HG02759 (cell line): ENCODE results near the gene FAM222A.

Experiments used
- ATAC-seq: cut with Tn5 transposase; IDR thresholded peaks from one replicate; pipeline ENCODE4 v1.9.1; 2021; ENCODE audit warnings: mild to moderate bottlenecking, moderate library complexity; ENCODE audit not compliant: unreplicated experiment

The FAM222A gene

DNA sequence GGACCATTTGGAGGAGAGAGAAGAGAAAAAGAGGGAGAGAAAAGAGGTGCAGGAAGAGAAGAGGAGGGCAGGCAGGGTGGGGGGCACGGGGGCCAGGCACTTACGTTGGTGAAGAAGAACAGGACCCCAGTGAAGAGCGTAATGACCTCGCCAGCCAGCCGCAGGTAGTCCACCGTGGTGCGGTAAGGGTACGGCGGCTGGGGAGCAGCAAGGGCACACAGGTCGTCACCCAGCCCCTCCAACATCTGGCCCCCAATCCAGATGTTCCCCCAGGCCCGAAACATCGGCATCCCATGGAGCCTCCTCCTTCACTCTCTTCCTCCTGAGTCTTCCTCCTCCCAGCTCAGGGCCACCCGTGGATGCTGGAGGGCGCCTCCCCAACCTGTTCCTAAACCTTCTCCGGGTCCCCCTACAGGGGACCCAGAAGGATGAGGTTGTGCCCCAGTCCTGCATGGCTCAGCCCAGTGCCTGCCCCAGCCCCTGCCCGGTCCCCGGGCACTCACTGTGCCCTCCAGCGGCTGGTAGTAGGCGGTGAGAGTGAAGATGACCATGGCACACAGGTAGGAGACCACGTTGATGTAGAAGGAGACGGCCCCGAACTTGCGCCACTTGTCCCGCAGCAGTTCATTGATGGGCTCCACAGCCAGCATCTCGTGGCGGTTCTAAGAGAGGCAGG lies 80.3 kb downstream of the FAM222A start:
- ATAC-seq: no peak

DNA sequence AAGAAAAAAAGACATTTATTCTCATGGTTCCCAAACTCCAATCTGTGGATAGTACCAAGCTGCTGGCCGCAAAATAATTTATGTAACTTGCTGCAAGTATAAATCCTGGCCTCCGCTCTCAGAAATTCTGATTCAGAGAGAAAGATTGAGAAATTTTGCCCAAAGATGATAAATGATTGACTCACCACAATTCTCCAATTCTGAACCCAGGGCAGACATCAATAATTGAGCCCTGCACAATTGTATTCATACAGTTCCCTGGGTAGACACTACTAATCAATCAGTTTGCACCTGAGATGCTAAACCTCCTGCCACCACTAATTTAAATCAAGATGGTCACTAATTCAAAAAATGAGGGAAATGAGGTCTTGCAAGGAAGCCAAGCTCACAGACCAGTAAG lies 81.4 kb downstream of the FAM222A start:
- no peak for ATAC-seq

DNA sequence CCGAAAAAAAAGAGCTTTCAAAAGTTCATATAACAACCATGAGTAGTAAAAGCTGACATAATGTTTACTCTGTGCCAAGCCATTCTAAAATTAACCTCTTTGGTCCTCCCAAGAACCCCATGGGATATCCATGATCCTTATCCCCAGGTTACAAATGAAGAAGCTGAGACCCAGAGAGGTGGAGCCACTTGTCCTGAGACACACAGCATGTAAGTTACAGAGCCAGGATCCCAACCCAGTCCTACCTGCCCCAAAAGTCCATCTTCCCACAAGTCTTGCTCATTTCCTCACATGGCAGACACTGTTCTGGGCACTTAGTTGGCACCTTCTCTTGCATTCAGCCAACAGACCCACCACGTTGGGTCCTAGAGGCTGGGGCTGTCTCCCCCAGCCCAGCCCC lies 82.4 kb downstream of the FAM222A start:
- no peak for ATAC-seq

DNA sequence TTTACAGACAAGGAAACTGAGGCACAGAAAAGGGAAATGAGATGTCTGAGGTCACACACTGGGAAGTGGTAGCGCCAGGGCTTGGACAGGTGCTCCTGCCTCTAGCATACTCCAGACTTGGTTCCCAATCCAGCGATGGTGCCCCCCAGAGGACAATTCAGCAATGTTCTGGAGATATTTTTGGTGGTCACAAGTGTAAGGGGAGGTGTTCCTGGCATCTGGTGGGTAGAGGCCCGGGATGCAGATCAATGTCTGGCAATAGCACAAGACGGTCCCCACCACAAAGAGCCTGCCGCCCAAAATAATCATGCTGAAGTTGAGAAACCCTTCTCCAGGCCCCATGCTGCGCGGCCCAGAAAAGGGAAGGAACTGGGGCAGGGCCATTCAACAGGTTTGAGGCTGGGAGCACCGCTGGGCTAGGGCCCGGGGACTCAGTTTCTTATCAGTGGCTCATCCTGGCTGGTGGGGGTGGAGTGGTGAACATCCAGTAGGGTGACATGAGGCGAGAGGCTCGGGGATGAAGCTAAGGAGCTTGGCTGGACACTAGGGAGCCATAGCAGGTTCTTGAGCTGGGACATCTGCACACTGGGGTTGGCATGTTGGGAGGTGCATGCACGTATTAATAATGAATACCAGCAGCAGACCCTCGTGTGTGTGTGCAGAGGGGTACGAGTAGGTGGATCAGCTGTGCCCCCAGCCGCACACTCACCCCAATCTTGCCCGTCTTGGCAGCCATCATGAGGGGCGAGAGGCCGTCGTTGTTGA lies 84.5 kb downstream of the FAM222A start:
- no peak for ATAC-seq

DNA sequence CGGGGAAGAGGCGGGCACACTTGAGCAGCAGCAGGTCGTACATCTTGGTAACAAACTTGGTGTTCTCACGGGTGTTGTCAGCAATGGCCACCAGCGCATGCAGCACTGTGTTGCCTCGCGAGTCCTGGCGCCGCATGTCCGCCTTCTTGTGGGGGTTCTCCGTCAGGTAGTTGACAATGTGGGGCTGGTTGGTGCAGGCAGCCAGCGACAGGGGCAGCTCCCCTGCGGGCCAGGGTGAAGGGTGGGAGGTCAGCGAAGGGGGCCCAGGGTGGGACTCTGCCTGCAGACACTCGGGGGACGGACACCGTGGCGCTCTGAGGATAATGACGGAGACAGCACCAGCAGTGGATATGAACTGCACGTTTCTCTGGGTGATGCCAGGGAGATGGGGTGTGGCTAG lies 85.1 kb downstream of the FAM222A start:
- no peak for ATAC-seq

DNA sequence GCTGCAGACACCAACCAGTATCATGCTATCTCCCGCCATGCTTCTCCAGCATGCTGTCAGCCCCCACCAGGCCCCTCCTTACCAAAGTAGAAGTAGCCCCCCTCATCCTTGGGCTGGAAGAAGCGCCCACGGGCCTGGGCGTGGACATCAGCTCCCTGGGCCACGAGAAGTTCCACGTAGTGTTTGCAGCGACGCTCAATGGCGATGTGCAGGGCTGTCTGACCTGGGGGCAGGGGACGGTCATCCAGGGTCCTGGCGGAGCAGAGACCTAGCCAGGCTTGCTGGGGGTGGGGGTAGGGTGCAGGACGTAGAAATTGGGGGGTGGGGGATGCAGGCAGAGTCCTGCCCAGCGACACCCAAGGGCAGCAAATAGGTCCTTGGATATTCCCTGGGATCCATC lies 86.9 kb downstream of the FAM222A start:
- no peak for ATAC-seq

DNA sequence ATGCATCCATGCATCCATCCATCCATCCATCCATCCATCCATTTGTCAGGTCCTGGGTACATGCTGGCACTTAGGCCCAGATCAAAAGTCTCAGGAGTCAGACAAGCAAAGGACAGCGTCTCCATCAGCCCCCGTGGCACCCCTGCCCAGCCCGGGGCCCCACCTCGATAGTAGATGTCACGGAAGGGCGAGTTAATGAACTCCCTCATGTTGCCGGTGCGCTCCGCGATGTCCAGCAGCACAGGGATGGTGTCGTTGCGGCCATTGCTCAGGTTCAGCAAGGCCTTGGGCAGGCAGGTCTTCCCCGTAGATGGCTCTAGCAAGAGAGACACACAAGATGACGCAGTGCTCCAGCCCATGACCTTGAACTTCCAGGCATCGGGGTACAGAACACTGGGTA lies 89.2 kb downstream of the FAM222A start:
- ATAC-seq: no peak

DNA sequence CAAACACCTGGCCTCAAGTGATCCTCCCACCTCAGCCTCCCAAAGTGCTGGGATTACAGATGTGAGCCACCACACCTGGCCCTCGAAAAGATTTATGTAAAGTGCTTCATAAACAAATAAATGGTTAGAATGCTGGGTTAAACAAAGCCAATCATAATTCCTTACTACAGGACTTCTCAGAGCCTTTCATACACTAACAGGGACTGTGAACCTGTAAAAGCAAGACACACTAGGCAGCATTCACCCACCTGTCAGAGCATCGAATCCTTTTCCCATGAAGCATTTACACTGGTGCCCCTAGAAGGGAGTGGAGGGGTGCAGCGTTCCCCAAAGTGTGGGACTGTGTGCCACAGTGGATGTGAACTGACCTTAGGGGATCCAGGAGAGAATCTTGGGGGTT lies 90.1 kb downstream of the FAM222A start:
- no peak for ATAC-seq

DNA sequence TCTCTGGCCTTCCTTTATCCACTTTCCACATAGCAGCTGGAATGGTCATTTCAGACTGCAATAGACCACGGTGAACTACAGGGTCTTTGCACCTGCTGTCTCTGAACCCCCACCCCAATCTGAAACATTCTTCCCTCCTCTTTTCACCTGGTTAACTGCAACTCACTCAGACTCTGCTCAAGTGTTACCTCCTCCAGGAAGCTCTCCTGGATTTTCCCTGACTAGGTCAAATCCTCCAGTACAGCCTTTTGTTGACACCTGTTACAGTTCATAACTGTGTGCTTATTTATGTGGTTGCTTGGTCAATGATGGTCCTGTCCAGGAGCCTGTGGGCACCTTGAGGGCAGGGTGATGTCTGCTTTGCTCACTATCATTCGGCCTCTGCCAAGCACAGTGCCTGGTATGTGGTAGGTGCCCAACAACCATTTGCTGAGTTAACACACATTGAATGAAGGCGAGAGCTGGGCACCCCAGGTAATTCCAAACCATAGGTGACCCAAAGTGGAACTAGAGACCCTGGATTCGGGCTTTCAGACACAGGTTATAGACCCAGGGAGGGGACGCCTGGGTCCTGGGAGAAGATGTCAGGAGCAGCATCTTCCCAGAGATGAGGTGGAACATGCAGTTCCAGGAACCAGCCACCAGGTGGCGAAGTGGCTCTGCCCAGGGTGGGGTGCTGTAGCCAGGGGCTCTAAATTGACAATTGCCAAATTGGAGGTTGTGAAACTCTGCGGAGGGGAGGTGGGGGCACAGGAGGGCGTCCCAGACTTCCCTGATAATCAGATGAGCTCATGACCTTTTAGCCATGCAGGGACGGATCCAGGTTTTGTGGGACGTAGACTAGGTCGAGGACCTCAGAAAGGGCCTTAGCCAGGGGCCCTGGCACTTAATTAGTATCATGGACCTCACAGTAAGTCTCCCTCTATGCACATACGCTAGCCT lies 91.5 kb downstream of the FAM222A start:
- ATAC-seq: no peak

DNA sequence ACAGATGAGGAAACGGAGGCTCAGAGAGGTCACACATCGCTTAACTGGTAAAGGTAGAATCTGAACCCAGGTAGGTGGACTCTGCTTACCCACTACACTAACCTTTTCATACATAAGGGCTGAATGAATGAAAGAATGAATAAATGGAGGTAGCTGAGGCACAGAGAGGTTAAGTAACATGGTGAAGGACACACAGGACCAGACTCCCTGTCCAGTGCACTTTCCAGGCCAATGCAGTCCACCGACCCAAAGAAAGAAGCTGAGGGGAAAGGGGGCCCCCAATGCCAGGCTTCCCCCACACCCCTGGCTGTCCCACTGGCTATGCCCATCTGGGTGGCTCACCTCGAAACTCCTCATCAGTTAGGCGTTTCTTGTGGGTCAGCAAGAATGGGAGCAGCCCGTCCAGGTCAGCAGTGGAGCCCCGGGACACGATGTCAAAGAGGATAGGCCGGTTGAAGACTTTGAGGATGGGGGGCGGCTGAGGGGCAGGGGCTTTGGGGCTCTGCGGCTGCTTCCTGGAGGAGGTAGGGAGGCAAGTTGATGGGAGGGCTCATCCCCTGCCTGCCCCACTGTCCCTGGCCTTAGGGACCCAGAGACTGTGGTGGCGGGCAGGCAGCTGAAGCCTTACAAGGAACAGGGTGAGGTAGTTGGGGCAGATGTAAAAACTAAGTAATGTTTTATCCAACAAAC lies 94.5 kb downstream of the FAM222A start:
- no peak for ATAC-seq

DNA sequence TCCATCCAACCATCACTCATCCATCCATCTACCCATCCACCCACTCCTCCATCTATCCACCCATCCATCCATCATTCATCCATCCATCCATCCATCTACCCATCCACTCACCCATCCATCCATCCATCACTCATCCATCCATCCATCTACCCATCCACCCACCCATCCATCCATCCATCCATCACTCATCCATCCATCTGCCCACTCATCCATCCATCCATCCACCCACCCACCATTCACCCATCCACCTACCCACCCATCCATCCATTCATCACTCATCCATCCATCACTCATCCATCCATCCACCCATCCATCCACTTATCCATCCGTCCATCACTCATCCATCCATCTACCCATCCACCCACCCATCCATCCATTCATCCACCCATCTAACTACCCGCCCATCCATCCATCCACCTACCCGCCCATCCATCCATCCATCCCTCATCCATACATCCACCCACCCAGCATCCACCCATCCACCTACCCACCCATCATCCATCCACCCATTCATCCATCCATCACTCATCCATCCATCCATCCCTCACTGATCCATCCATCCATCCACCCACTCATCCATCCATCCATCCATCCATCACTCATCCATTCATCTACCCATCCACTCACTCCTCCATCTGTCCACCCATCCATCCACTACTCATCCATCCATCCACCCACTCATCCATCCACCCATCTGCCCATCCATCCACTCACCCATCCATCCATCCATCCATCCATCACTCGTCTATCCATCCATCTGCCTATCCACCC lies 95.4 kb downstream of the FAM222A start:
- ATAC-seq: no peak

DNA sequence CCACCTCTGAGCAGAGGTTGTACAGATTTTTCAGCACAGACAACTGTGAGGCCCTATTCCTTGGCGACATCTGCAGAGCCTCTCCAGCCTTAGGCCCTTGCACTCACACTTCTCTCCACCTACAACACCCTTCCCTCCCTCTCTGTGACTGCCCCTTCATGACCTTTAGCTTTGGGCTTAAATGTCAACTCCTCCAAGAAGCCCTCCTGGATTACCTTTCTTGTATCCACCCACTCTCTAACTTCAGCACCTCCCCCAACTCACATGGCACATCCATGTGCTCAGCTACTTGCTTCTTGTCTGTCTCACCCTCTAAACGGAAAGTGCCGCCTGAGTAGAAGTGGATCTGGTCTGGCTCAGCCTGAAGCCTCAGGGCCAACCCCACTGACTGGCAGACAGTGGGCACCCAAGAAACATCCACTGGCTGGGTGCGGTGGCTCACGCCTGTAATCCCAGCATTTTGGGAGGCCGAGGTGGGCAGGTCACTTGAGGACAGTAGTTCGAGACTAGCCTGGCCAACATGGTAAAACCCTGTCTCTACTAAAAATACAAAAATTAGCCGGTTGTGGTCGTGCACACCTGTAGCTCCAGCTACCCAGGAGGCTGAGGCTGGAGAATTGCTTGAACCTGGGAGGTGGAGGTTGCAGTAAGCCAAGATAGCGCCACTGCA lies 97.5 kb downstream of the FAM222A start:
- no peak for ATAC-seq

DNA sequence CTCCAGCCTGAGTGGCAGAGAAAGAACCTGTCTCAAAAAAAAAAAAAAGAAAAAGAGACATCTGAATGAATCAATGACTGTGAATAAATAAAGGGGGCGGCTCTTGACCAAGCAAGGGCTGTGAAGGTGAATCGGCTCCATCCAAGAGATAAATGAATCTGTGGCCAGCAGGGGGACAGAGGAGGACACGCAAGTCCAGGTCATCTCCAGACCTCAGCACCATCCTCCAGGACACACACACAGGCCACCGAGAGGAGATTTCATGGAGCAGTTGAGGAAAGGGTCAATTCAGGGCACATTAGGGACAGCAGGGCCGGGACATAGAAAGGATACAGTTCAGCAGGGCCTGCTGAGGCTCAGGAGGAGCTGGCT lies 98.0 kb downstream of the FAM222A start:
- ATAC-seq: no peak

DNA sequence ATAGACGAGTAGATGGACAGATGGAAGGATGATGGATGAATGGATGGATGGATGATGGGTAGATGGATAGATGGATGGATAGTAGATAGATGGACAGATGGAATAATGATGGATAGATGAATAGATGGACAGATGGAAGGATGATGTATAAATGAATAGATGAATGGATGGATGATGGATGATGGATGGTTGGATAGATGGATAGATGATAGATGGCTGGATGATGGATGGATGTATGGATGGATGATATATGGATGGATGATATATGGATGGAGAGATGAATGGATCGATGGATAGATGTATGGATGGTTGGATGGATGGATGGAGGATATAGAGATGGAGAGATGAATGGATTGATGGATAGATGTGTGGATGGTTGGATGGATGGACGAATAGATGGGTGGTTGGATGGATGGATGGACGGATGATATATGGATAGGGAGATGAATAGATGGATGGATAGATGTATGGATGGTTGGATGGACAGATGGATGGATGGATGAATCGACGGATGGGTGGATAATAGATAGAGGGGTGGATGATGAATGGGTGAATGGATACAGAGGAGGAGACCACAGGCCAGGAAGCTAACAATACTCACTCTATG lies 100.3 kb downstream of the FAM222A start:
- ATAC-seq: no peak

DNA sequence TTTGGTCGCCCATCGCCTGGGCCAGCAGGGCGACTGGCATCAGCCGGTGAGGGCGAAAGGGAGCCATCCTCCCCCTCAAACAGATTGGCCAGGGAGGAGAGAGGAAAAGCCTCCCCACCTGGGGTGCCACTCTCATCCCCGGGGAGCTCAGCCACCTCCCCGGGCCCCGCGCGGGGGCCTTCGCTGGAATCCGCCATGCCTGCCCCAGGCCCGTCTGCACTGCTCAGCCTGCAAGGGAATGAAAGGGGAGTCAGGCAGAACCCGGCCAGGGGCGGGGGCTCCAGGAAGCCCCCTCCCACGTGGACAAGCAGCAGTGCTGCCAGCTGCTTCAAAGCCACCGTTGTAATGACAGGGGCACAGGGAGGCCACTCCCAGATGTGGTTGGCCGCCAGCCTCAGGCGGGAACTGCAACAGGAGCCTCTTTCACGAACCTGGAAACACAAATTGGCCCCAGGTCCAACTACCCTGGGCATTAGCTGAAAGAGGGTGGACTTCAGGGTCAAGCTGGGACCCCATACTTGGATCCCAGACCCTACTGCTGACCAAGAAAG lies 101.0 kb downstream of the FAM222A start:
- ATAC-seq: no peak

DNA sequence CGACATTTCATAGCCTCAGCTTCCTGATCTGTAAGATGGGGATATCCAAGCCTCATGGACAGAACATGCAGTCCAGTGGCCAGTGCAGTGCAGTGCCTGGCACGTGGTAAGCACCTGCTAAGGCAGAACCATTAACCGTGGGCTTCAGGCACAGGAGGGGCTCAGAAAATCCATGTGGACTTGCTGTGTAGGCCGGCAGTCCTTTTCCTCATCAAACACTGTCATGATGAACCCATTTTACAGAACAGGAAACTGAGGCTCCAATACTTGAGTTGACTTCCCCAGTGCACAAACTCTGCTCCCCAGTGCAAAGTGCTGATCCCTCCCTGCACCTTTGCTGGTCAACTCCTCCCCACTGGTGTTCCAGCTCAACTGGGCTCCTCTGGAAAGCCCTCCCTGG lies 101.6 kb downstream of the FAM222A start:
- ATAC-seq: no peak

DNA sequence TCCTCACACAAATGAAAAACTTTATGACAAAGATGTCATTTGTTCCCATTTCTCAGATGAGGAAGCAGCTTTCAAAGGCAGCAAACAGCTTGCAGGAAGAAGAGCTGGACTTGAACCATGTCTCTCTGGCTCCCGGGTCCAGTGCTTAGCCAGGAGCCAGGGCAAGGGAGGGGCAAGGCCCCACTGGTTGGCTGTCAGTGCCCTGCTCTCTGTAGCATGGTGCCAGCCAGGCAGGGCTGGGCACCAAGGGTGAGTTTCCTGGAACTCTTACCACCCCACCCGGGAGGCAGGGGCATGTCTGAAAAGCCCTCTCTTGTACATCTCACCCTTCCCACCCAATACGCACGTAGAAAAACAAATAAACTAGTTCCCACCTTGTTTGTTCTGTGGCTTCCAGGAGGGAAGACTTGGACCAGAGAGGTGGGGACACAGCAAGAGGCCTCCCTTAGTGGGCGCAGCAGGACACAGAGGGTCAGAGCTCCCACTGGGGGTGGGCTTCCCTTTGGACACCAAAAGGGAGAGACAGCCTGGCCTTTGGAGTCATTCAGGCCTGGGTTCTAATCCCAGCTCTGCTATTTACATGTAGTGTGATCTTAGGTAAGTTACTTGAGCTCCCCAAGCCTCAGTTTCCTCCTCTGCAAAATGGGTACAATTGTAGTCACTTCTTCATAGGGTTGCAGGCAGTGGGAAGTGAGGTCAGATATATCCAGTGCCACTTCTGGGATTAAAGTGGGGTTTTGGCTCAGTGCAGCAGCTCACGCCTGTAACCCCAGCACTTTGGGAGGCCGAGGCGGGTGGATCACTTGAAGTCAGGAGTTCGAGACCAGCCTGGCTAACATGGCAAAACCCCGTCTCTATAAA lies 102.4 kb downstream of the FAM222A start:
- no peak for ATAC-seq

DNA sequence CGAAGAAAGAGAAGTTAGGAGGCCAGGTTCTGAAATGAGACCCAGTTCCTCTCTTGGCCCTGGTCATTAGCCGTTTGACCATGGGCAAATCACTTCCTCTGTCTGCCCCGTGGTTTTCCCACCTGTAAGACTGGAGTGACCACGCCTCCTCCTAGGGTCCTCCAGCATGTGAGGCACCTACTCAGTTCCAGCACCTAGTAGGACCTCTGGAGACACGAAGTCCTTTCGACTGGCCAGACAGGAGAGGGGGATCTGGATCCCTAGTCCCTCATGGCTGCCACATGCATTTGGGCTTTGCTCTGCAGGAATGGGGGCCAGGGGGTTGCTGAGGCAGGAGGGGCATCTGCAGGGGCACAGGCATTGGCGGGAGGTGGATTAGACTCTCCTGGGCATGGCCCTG lies 103.2 kb downstream of the FAM222A start:
- ATAC-seq: no peak
